ENCODE measurements around the gene ABHD11. TPM values are rescaled to one million over a fixed set of nuclear protein-coding genes. Genes with fewer than 3 reads are reported as not detected.
"Not testable (repeated sequence)": the region's sequence is repeated elsewhere in the genome, so short reads cannot be mapped to it uniquely, and the experiment has no call there.

The ABHD11 gene
- total RNA-seq, 1 donor from 2014 or later, result 55.8 TPM

- peak; percentile 95 for DNase-seq (ENCODE audit: low spot score)
Observed at GRCh38 chr7:73742753-73743641, 4.4 kb upstream of the ABHD11 start.

GRCh38 chr7:73742338-73742752 is 3.7 kb upstream of the ABHD11 start:
- no peak for DNase-seq (ENCODE audit: low spot score)

GRCh38 chr7:73741600-73741999 is 3.0 kb upstream of the ABHD11 start:
- DNase-seq (ENCODE audit: low spot score), result no peak

- DNase-seq (ENCODE audit: low spot score), result no peak
Observed at GRCh38 chr7:73740771-73741170, 2.2 kb upstream of the ABHD11 start.

- no peak for DNase-seq (ENCODE audit: low spot score)
Observed at GRCh38 chr7:73740212-73740611, 1.6 kb upstream of the ABHD11 start.

GRCh38 chr7:73739387-73739767 is 775 bp upstream of the ABHD11 start:
- DNase-seq (ENCODE audit: low spot score), result no peak

GRCh38 chr7:73738220-73738611 is 386 bp downstream of the ABHD11 start:
- DNase-seq (ENCODE audit: low spot score), result no peak

GRCh38 chr7:73737491-73738219 is 947 bp downstream of the ABHD11 start:
- DNase-seq (ENCODE audit: low spot score), result no peak

GRCh38 chr7:73736885-73737284 is 1.7 kb downstream of the ABHD11 start:
- DNase-seq (ENCODE audit: low spot score), result no peak

- DNase-seq (ENCODE audit: low spot score), result no peak
Observed at GRCh38 chr7:73735528-73735905, 3.1 kb downstream of the ABHD11 start.

GRCh38 chr7:73734619-73735527 is 3.7 kb downstream of the ABHD11 start:
- DNase-seq (ENCODE audit: low spot score), result peak; percentile 91

GRCh38 chr7:73732397-73732796 is 6.2 kb downstream of the ABHD11 start:
- no peak for DNase-seq (ENCODE audit: low spot score)

GRCh38 chr7:73730485-73730884 is 8.1 kb downstream of the ABHD11 start:
- DNase-seq (ENCODE audit: low spot score), result no peak

GRCh38 chr7:73728551-73728950 is 10.1 kb downstream of the ABHD11 start:
- DNase-seq (ENCODE audit: low spot score), result no peak

GRCh38 chr7:73727952-73728351 is 10.7 kb downstream of the ABHD11 start:
- no peak for DNase-seq (ENCODE audit: low spot score)

GRCh38 chr7:73726083-73726466 is 12.5 kb downstream of the ABHD11 start:
- DNase-seq (ENCODE audit: low spot score), result no peak

- DNase-seq (ENCODE audit: low spot score), result no peak
Observed at GRCh38 chr7:73723813-73724212, 14.8 kb downstream of the ABHD11 start.

GRCh38 chr7:73722785-73723184 is 15.8 kb downstream of the ABHD11 start:
- no peak for DNase-seq (ENCODE audit: low spot score)

GRCh38 chr7:73722182-73722581 is 16.4 kb downstream of the ABHD11 start:
- not testable (repeated sequence) for DNase-seq (ENCODE audit: low spot score)

GRCh38 chr7:73721377-73721817 is 17.2 kb downstream of the ABHD11 start:
- peak; percentile 77 for DNase-seq (ENCODE audit: low spot score)

GRCh38 chr7:73720443-73720842 is 18.2 kb downstream of the ABHD11 start:
- DNase-seq (ENCODE audit: low spot score), result not testable (repeated sequence)

GRCh38 chr7:73719806-73720169 is 18.8 kb downstream of the ABHD11 start:
- DNase-seq (ENCODE audit: low spot score), result no peak
